Testis (tissue), 2 donors: Measurements from ENCODE around the gene MTUS2.

Experiments used
- POLR2A ChIP-seq: fragments of 450-650 bp; IDR thresholded peaks from one replicate; pipeline ENCODE4 v1.6.1; 2017; ENCODE audit warnings: antibody characterized with exemption, mild to moderate bottlenecking, moderate library complexity
- TF ChIP-seq, protein P1 (sequence below), 3 experiments: fragments of 450-650 bp in 2 of 3; fragments of 200-600 bp in 1 of 3; sonication (generic) in 1 of 3; IDR thresholded peaks; one replicate each; pipeline ENCODE4 v1.5.1; 2016 to 2019; ENCODE audit warnings: antibody characterized with exemption in 3 of 3, mild to moderate bottlenecking in 2 of 3, moderate library complexity in 1 of 3

DNA sequence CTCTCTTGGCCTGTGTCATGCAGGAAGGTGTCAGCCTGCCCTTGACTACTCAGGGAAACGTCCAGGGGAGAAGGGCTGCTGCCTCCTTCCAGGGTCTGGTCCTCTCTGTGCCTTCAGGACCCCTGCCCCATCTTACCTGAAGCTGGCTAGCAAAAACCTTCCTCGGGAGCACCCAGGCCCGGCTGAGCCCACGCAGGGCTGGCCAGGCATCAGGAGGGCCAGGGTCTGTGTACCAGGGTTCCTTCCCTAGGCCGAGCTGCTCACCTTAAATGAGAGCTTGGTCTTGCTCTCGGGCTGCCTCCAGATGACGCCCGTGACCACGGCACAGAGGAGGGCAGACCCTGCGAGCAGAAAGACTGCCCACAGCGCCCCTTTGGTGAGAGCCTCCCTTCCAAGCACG, 696.7 kb downstream of the MTUS2 start:
- TF ChIP-seq, protein P1, sequence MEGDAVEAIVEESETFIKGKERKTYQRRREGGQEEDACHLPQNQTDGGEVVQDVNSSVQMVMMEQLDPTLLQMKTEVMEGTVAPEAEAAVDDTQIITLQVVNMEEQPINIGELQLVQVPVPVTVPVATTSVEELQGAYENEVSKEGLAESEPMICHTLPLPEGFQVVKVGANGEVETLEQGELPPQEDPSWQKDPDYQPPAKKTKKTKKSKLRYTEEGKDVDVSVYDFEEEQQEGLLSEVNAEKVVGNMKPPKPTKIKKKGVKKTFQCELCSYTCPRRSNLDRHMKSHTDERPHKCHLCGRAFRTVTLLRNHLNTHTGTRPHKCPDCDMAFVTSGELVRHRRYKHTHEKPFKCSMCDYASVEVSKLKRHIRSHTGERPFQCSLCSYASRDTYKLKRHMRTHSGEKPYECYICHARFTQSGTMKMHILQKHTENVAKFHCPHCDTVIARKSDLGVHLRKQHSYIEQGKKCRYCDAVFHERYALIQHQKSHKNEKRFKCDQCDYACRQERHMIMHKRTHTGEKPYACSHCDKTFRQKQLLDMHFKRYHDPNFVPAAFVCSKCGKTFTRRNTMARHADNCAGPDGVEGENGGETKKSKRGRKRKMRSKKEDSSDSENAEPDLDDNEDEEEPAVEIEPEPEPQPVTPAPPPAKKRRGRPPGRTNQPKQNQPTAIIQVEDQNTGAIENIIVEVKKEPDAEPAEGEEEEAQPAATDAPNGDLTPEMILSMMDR (IDR thresholded peaks at IDR 0.05): no peak
- TF ChIP-seq POLR2A: no peak
